SK-N-SH treated with all-trans-retinoic acid at 6 μM for 48 hours (cell line): ENCODE results near the gene ZNF148.

Experiments
- ATAC-seq: fragments of 200-7000 bp; cut with Tn5 transposase; 3 replicates; pipeline ENCODE4 v1.9.1; 2020; ENCODE audit warnings: mild to moderate bottlenecking, moderate library complexity
- ARNTL ChIP-seq: fragments of 450-650 bp; formaldehyde crosslinking; IDR thresholded peaks from 2 replicates; pipeline ENCODE4 v1.5.0; 2020; ENCODE audit warnings: low read depth, mild to moderate bottlenecking, moderate library complexity, borderline replicate concordance
- BACH2 ChIP-seq: fragments of 250-450 bp; sonication (Bioruptor Pico); IDR thresholded peaks from 2 replicates; pipeline ENCODE4 v1.9.0; 2021; ENCODE audit warnings: mild to moderate bottlenecking, borderline replicate concordance
- CSDC2 ChIP-seq: fragments of 250-450 bp; sonication (Bioruptor Pico); IDR thresholded peaks from 2 replicates; pipeline ENCODE4 v1.5.0; 2020; ENCODE audit warnings: mild to moderate bottlenecking, moderate library complexity
- GLIS3 ChIP-seq: fragments of 250-450 bp; sonication (Bioruptor Pico); IDR thresholded peaks from 2 replicates; pipeline ENCODE4 v1.5.0; 2020; ENCODE audit warnings: mild to moderate bottlenecking, moderate library complexity
- ISL1 ChIP-seq: fragments of 250-450 bp; sonication (Bioruptor Pico); IDR thresholded peaks from 2 replicates; pipeline ENCODE4 v2.1.2; 2022; ENCODE audit warnings: mild to moderate bottlenecking, moderate library complexity
- OSR1 ChIP-seq: fragments of 250-450 bp; sonication (Bioruptor Pico); IDR thresholded peaks from 2 replicates; pipeline ENCODE4 v1.8.0; 2022; ENCODE audit warnings: moderate library complexity, mild to moderate bottlenecking, inconsistent platforms
- PPARA ChIP-seq: fragments of 250-450 bp; sonication (Bioruptor Pico); IDR thresholded peaks from 2 replicates; pipeline ENCODE4 v1.5.0; 2020; ENCODE audit warnings: mild to moderate bottlenecking, borderline replicate concordance
- RARB ChIP-seq: fragments of 250-450 bp; sonication (Bioruptor Pico); IDR thresholded peaks from 2 replicates; pipeline ENCODE4 v1.8.0; 2021; ENCODE audit warnings: mild to moderate bottlenecking, moderate library complexity
- SNAI2 ChIP-seq: fragments of 250-450 bp; sonication (Bioruptor Pico); IDR thresholded peaks from 2 replicates; pipeline ENCODE4 v1.5.0; 2020; ENCODE audit warnings: mild to moderate bottlenecking, moderate library complexity
- TCF4 ChIP-seq: fragments of 250-450 bp; sonication (Bioruptor Pico); IDR thresholded peaks from 2 replicates; pipeline ENCODE4 v1.8.0; 2021; ENCODE audit warnings: mild to moderate bottlenecking, moderate library complexity, borderline replicate concordance
- TOX ChIP-seq: fragments of 250-450 bp; sonication (Bioruptor Pico); IDR thresholded peaks from 2 replicates; pipeline ENCODE4 v1.8.0; 2021; ENCODE audit warnings: mild to moderate bottlenecking, moderate library complexity, borderline replicate concordance
- ZC3H10 ChIP-seq: fragments of 250-450 bp; sonication (Bioruptor Pico); IDR thresholded peaks from 2 replicates; pipeline ENCODE4 v1.5.1; 2021; ENCODE audit warnings: mild to moderate bottlenecking, moderate library complexity
- ZFP3 ChIP-seq: fragments of 250-450 bp; sonication (Bioruptor Pico); IDR thresholded peaks from 2 replicates; pipeline ENCODE4 v1.5.0; 2020; ENCODE audit warnings: mild to moderate bottlenecking, moderate library complexity
- ZFP30 ChIP-seq: fragments of 450-650 bp; formaldehyde crosslinking; IDR thresholded peaks from 2 replicates; pipeline ENCODE4 v1.5.0; 2022; ENCODE audit warnings: mild to moderate bottlenecking, moderate library complexity
- ZNF565 ChIP-seq: fragments of 450-650 bp; formaldehyde crosslinking; conservative IDR thresholded peaks from 2 replicates; pipeline ENCODE4 v1.5.0; 2020; ENCODE audit warnings: low read depth, mild to moderate bottlenecking, moderate library complexity
- ZNF70 ChIP-seq: fragments of 450-650 bp; formaldehyde crosslinking; IDR thresholded peaks from 2 replicates; pipeline ENCODE4 v1.5.0; 2020; ENCODE audit warnings: mild to moderate bottlenecking, moderate library complexity
- ZNF8 ChIP-seq: fragments of 450-650 bp; formaldehyde crosslinking; IDR thresholded peaks from 2 replicates; pipeline ENCODE4 v1.5.0; 2020; ENCODE audit warnings: mild to moderate bottlenecking, moderate library complexity
- TF ChIP-seq, protein P1 (sequence below): fragments of 250-450 bp; sonication (Bioruptor Pico); IDR thresholded peaks from 2 replicates; pipeline ENCODE4 v1.8.0; 2020; ENCODE audit warnings: mild to moderate bottlenecking, moderate library complexity, borderline replicate concordance
- TF ChIP-seq, protein P2 (sequence below): fragments of 250-450 bp; sonication (Bioruptor Pico); IDR thresholded peaks from 2 replicates; pipeline ENCODE4 v1.5.1; 2021; ENCODE audit warnings: mild to moderate bottlenecking, moderate library complexity
- TF ChIP-seq, protein P3 (sequence below): fragments of 250-450 bp; sonication (Bioruptor Pico); IDR thresholded peaks from 2 replicates; pipeline ENCODE4 v1.5.1; 2020; ENCODE audit warnings: low read depth, mild to moderate bottlenecking, moderate library complexity
- TF ChIP-seq, protein P4 (sequence below): fragments of 250-450 bp; sonication (Bioruptor Pico); IDR thresholded peaks from 2 replicates; pipeline ENCODE4 v1.5.0; 2020; ENCODE audit warnings: mild to moderate bottlenecking, moderate library complexity
- TF ChIP-seq, protein P5 (sequence below): fragments of 250-450 bp; sonication (Bioruptor Pico); IDR thresholded peaks from 2 replicates; pipeline ENCODE4 v1.8.0; 2021; ENCODE audit warnings: low read depth, mild to moderate bottlenecking, moderate library complexity, borderline replicate concordance

Gene ZNF148

DNA sequence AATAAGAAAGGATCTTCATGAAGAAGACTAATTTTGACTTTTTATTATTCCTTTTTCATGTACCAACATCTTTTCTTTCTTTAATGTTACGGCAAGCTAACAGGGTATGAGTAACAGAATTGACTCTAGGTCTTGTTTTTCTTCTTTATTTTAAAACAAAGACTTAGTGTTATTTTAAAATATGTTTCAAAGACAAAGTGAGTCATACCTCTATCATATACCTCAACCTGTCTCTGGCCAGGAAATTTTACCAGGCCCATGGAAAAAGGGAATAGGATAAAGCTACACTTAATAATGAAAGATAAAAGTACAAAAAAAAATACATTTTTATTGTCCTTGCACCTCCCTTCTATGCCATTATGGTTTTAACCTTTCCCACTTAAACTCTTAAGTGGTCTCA lies 57.4 kb downstream of the ZNF148 start:
- ATAC-seq, result no peak

DNA sequence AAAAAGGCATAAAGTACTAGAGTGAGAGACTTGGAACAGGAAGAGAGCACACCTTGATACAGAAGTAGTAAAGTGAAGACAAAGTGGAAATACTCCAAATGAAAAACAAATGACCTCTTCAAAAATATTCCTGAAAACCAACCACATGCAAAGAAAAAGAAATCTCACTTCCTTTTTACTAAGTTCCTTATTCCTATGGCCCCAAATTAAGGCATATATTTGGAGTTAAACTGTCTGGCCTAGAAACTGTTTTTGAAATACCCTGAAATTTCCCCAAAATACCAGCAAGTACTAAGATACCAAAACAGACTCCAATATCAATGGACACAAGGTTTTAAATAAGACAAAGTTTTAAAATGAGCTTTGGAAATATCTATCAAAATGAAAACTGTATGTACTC lies 58.2 kb downstream of the ZNF148 start:
- ATAC-seq, result no peak

More for the DNA sequence above, 57.4 kb downstream of the ZNF148 start:
- TF ChIP-seq, protein P1, sequence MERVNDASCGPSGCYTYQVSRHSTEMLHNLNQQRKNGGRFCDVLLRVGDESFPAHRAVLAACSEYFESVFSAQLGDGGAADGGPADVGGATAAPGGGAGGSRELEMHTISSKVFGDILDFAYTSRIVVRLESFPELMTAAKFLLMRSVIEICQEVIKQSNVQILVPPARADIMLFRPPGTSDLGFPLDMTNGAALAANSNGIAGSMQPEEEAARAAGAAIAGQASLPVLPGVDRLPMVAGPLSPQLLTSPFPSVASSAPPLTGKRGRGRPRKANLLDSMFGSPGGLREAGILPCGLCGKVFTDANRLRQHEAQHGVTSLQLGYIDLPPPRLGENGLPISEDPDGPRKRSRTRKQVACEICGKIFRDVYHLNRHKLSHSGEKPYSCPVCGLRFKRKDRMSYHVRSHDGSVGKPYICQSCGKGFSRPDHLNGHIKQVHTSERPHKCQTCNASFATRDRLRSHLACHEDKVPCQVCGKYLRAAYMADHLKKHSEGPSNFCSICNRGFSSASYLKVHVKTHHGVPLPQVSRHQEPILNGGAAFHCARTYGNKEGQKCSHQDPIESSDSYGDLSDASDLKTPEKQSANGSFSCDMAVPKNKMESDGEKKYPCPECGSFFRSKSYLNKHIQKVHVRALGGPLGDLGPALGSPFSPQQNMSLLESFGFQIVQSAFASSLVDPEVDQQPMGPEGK (CRISPR knock-in tag), result no peak
- TF ChIP-seq, protein P2, sequence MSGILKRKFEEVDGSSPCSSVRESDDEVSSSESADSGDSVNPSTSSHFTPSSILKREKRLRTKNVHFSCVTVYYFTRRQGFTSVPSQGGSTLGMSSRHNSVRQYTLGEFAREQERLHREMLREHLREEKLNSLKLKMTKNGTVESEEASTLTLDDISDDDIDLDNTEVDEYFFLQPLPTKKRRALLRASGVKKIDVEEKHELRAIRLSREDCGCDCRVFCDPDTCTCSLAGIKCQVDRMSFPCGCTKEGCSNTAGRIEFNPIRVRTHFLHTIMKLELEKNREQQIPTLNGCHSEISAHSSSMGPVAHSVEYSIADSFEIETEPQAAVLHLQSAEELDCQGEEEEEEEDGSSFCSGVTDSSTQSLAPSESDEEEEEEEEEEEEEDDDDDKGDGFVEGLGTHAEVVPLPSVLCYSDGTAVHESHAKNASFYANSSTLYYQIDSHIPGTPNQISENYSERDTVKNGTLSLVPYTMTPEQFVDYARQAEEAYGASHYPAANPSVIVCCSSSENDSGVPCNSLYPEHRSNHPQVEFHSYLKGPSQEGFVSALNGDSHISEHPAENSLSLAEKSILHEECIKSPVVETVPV (CRISPR knock-in tag), result no peak
- TF ChIP-seq GLIS3, result no peak
- no peak for TF ChIP-seq SNAI2 (CRISPR knock-in tag)
- no peak for TF ChIP-seq ZNF8 (CRISPR knock-in tag)
- TF ChIP-seq, protein P3, sequence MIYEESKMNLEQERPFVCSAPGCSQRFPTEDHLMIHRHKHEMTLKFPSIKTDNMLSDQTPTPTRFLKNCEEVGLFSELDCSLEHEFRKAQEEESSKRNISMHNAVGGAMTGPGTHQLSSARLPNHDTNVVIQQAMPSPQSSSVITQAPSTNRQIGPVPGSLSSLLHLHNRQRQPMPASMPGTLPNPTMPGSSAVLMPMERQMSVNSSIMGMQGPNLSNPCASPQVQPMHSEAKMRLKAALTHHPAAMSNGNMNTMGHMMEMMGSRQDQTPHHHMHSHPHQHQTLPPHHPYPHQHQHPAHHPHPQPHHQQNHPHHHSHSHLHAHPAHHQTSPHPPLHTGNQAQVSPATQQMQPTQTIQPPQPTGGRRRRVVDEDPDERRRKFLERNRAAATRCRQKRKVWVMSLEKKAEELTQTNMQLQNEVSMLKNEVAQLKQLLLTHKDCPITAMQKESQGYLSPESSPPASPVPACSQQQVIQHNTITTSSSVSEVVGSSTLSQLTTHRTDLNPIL (CRISPR knock-in tag), result no peak
- TF ChIP-seq TOX, result no peak
- no peak for TF ChIP-seq OSR1 (CRISPR knock-in tag)
- no peak for TF ChIP-seq TCF4 (CRISPR knock-in tag)
- no peak for TF ChIP-seq ZNF70 (CRISPR knock-in tag)
- no peak for TF ChIP-seq BACH2 (CRISPR knock-in tag)
- no peak for TF ChIP-seq CSDC2 (CRISPR knock-in tag)
- no peak for TF ChIP-seq ZNF565 (CRISPR knock-in tag)

DNA sequence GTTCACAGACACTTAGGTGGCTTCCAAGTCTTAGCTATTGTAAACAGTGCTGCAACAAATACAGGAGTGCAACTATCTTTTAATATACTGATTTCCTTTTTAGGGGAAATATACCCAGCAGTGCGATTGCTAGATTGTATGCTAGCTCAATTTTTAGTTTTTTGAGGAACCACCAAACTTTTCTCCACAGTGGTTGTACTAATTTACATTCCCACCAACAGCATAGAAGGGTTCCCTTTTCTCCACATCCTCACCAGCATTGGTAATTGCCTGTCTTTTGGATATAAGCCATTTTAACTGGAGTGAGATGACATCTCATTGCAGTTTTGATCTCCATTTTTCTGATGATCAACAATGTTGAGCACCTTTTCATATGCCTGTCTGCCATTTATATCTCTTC lies 58.9 kb downstream of the ZNF148 start:
- ATAC-seq, result no peak
- TF ChIP-seq ZFP3 (no peak), ZNF565 (CRISPR knock-in tag) (no peak), ISL1 (no peak), ARNTL (CRISPR knock-in tag) (no peak), RARB (CRISPR knock-in tag) (no peak), ZNF70 (CRISPR knock-in tag) (no peak), OSR1 (CRISPR knock-in tag) (no peak), PPARA (CRISPR knock-in tag) (no peak), BACH2 (CRISPR knock-in tag) (no peak), ZNF8 (CRISPR knock-in tag) (no peak)
- TF ChIP-seq, protein P4, sequence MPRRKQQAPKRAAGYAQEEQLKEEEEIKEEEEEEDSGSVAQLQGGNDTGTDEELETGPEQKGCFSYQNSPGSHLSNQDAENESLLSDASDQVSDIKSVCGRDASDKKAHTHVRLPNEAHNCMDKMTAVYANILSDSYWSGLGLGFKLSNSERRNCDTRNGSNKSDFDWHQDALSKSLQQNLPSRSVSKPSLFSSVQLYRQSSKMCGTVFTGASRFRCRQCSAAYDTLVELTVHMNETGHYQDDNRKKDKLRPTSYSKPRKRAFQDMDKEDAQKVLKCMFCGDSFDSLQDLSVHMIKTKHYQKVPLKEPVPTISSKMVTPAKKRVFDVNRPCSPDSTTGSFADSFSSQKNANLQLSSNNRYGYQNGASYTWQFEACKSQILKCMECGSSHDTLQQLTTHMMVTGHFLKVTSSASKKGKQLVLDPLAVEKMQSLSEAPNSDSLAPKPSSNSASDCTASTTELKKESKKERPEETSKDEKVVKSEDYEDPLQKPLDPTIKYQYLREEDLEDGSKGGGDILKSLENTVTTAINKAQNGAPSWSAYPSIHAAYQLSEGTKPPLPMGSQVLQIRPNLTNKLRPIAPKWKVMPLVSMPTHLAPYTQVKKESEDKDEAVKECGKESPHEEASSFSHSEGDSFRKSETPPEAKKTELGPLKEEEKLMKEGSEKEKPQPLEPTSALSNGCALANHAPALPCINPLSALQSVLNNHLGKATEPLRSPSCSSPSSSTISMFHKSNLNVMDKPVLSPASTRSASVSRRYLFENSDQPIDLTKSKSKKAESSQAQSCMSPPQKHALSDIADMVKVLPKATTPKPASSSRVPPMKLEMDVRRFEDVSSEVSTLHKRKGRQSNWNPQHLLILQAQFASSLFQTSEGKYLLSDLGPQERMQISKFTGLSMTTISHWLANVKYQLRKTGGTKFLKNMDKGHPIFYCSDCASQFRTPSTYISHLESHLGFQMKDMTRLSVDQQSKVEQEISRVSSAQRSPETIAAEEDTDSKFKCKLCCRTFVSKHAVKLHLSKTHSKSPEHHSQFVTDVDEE (CRISPR knock-in tag), result no peak
- TF ChIP-seq, protein P5, sequence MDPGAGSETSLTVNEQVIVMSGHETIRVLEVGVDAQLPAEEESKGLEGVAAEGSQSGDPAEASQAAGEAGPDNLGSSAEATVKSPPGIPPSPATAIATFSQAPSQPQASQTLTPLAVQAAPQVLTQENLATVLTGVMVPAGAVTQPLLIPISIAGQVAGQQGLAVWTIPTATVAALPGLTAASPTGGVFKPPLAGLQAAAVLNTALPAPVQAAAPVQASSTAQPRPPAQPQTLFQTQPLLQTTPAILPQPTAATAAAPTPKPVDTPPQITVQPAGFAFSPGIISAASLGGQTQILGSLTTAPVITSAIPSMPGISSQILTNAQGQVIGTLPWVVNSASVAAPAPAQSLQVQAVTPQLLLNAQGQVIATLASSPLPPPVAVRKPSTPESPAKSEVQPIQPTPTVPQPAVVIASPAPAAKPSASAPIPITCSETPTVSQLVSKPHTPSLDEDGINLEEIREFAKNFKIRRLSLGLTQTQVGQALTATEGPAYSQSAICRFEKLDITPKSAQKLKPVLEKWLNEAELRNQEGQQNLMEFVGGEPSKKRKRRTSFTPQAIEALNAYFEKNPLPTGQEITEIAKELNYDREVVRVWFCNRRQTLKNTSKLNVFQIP (CRISPR knock-in tag), result no peak

More for the DNA sequence above, 58.2 kb downstream of the ZNF148 start:
- TF ChIP-seq ZNF8 (CRISPR knock-in tag) (no peak), ZC3H10 (CRISPR knock-in tag) (no peak), RARB (CRISPR knock-in tag) (no peak), ZFP3 (no peak), ZFP30 (CRISPR knock-in tag) (no peak), OSR1 (CRISPR knock-in tag) (no peak), TCF4 (CRISPR knock-in tag) (no peak), BACH2 (CRISPR knock-in tag) (no peak)
- TF ChIP-seq, protein P5 (CRISPR knock-in tag), result no peak
- TF ChIP-seq, protein P4 (CRISPR knock-in tag), result no peak
